Central memory CD8-positive, alpha-beta T cell (primary cell): ENCODE measurements around the gene TATDN3.
A peak's percentile ranks its signal among the peaks of the same experiment; 100 is the strongest.
"Not testable (repeated sequence)": the region's sequence is repeated elsewhere in the genome, so short reads cannot be mapped to it uniquely, and the experiment has no call there.

Experiments
- ATAC-seq: fragments of 150-1000 bp; cut with Tn5 transposase; replicated peaks from 2 replicates; pipeline ENCODE4 v1.10.0; 2022; ENCODE audit warnings: mild to moderate bottlenecking, moderate FRiP score, moderate number of reproducible peaks; ENCODE audit not compliant: poor library complexity, severe bottlenecking; ENCODE audit errors: extremely low read depth
- DNase-seq, 2 donors: peaks; one replicate each; pipeline ENCODE4 v3.0.0; 2021; ENCODE audit warnings: low spot score in 2 of 2
- H3K27ac Mint-ChIP-seq: one replicate; pipeline ENCODE4 v1.8.0; 2022; ENCODE audit warnings: low read depth, mild to moderate bottlenecking, moderate library complexity, mixed read lengths
- H3K27me3 Mint-ChIP-seq: one replicate; pipeline ENCODE4 v1.8.0; 2022; ENCODE audit warnings: mixed read lengths
- H3K36me3 Mint-ChIP-seq: one replicate; pipeline ENCODE4 v1.8.0; 2022; ENCODE audit warnings: mild to moderate bottlenecking, moderate library complexity, mixed read lengths; ENCODE audit not compliant: insufficient read depth
- H3K4me1 Mint-ChIP-seq: one replicate; pipeline ENCODE4 v1.8.0; 2022; ENCODE audit warnings: mixed read lengths
- H3K4me3 Mint-ChIP-seq: one replicate; pipeline ENCODE4 v1.8.0; 2022; ENCODE audit warnings: mild to moderate bottlenecking, moderate library complexity, mixed read lengths
- H3K9me3 Mint-ChIP-seq: one replicate; pipeline ENCODE4 v1.8.0; 2022; ENCODE audit warnings: mixed read lengths

TATDN3 gene

GRCh38 chr1:212760126-212760823, 31.4 kb upstream of the TATDN3 start:
- DNase-seq (no peak), ATAC-seq (peak; percentile 46)
- no peak overlapping the region for H3K27ac Mint-ChIP-seq
- no peaks in the 10 kb centered on the region for H3K27me3 Mint-ChIP-seq
- H3K4me1 Mint-ChIP-seq, result peaks cover 33% of the 10 kb centered on the region
- peaks cover 13% of the 10 kb centered on the region for H3K36me3 Mint-ChIP-seq
- no peak overlapping the region for H3K4me3 Mint-ChIP-seq
- H3K9me3 Mint-ChIP-seq, result no peaks in the 10 kb centered on the region

GRCh38 chr1:212762234-212762633, 29.5 kb upstream of the TATDN3 start:
- Mint-ChIP-seq H3K36me3 (peaks cover 13% of the 10 kb centered on the region), H3K27ac (no peak overlapping the region), H3K27me3 (no peaks in the 10 kb centered on the region), H3K9me3 (peaks cover 5% of the 10 kb centered on the region), H3K4me1 (peaks cover 46% of the 10 kb centered on the region), H3K4me3 (no peak overlapping the region)
- ATAC-seq (no peak), DNase-seq (no peak)

- H3K4me3 Mint-ChIP-seq, result no peak overlapping the region
- ATAC-seq, result no peak
- no peaks in the 10 kb centered on the region for H3K27me3 Mint-ChIP-seq
- H3K36me3 Mint-ChIP-seq, result peaks cover 14% of the 10 kb centered on the region
- peaks cover 7% of the 10 kb centered on the region for H3K9me3 Mint-ChIP-seq
- peaks cover 50% of the 10 kb centered on the region for H3K4me1 Mint-ChIP-seq
- no peak for DNase-seq
- no peak overlapping the region for H3K27ac Mint-ChIP-seq
These were observed 28.9 kb upstream of the TATDN3 start for GRCh38 chr1:212762839-212763238.

- H3K27me3 Mint-ChIP-seq, H3K27ac Mint-ChIP-seq, DNase-seq, H3K4me3 Mint-ChIP-seq, ATAC-seq: not testable (repeated sequence)
- peaks cover 23% of the 10 kb centered on the region for H3K9me3 Mint-ChIP-seq
- peaks cover 14% of the 10 kb centered on the region for H3K36me3 Mint-ChIP-seq
- H3K4me1 Mint-ChIP-seq, result peaks cover 61% of the 10 kb centered on the region
These were observed 26.9 kb upstream of the TATDN3 start for GRCh38 chr1:212764718-212765281.

- peaks cover 57% of the 10 kb centered on the region for H3K4me1 Mint-ChIP-seq
- peaks cover 14% of the 10 kb centered on the region for H3K36me3 Mint-ChIP-seq
- DNase-seq, H3K27me3 Mint-ChIP-seq, H3K4me3 Mint-ChIP-seq, ATAC-seq: not testable (repeated sequence)
- H3K27ac Mint-ChIP-seq, result peak overlapping the region; percentile 62
- peaks cover 28% of the 10 kb centered on the region for H3K9me3 Mint-ChIP-seq
These were observed 24.9 kb upstream of the TATDN3 start for GRCh38 chr1:212766825-212767224.

- ATAC-seq, result no peak
- peaks cover 28% of the 10 kb centered on the region for H3K9me3 Mint-ChIP-seq
- H3K4me1 Mint-ChIP-seq, result peaks cover 58% of the 10 kb centered on the region
- H3K4me3 Mint-ChIP-seq, result no peak overlapping the region
- peak overlapping the region; percentile 67 for H3K27ac Mint-ChIP-seq
- peaks cover 7% of the 10 kb centered on the region for H3K36me3 Mint-ChIP-seq
- no peaks in the 10 kb centered on the region for H3K27me3 Mint-ChIP-seq
- DNase-seq, result no peak
These were observed 22.1 kb upstream of the TATDN3 start for GRCh38 chr1:212769459-212770167.

GRCh38 chr1:212771341-212771740, 20.4 kb upstream of the TATDN3 start:
- Mint-ChIP-seq H3K27me3 (no peaks in the 10 kb centered on the region), H3K36me3 (peaks cover 9% of the 10 kb centered on the region), H3K4me1 (peaks cover 58% of the 10 kb centered on the region), H3K4me3 (no peak overlapping the region), H3K27ac (no peak overlapping the region), H3K9me3 (peaks cover 28% of the 10 kb centered on the region)
- ATAC-seq (no peak), DNase-seq (no peak)

- peaks cover 46% of the 10 kb centered on the region for H3K4me1 Mint-ChIP-seq
These were observed 18.7 kb upstream of the TATDN3 start for GRCh38 chr1:212773011-212773410.

GRCh38 chr1:212774584-212774983, 17.1 kb upstream of the TATDN3 start:
- DNase-seq (no peak), ATAC-seq (no peak)

More at GRCh38 chr1:212773011-212773410, 18.7 kb upstream of the TATDN3 start:
- peaks cover 10% of the 10 kb centered on the region for H3K36me3 Mint-ChIP-seq
- H3K27me3 Mint-ChIP-seq, result no peaks in the 10 kb centered on the region
- H3K9me3 Mint-ChIP-seq, result peaks cover 21% of the 10 kb centered on the region
- no peak overlapping the region for H3K4me3 Mint-ChIP-seq
- DNase-seq (no peak), ATAC-seq (no peak)
- no peak overlapping the region for H3K27ac Mint-ChIP-seq

GRCh38 chr1:212775241-212775640, 16.5 kb upstream of the TATDN3 start:
- no peak for ATAC-seq
- no peaks in the 10 kb centered on the region for H3K27me3 Mint-ChIP-seq
- peaks cover 11% of the 10 kb centered on the region for H3K36me3 Mint-ChIP-seq
- no peak for DNase-seq
- no peak overlapping the region for H3K27ac Mint-ChIP-seq
- H3K4me3 Mint-ChIP-seq, result no peak overlapping the region
- H3K9me3 Mint-ChIP-seq, result peaks cover under 1% of the 10 kb centered on the region
- H3K4me1 Mint-ChIP-seq, result peaks cover 26% of the 10 kb centered on the region

More at GRCh38 chr1:212774584-212774983, 17.1 kb upstream of the TATDN3 start:
- peaks cover 8% of the 10 kb centered on the region for H3K9me3 Mint-ChIP-seq
- peak overlapping the region; percentile 26 for H3K27ac Mint-ChIP-seq
- no peak overlapping the region for H3K4me3 Mint-ChIP-seq
- peaks cover 11% of the 10 kb centered on the region for H3K36me3 Mint-ChIP-seq
- peaks cover 32% of the 10 kb centered on the region for H3K4me1 Mint-ChIP-seq
- no peaks in the 10 kb centered on the region for H3K27me3 Mint-ChIP-seq

- peaks cover 10% of the 10 kb centered on the region for H3K36me3 Mint-ChIP-seq
- no peaks in the 10 kb centered on the region for H3K9me3 Mint-ChIP-seq
- H3K27me3 Mint-ChIP-seq, result no peaks in the 10 kb centered on the region
- H3K4me1 Mint-ChIP-seq, result peaks cover 25% of the 10 kb centered on the region
- no peak overlapping the region for H3K4me3 Mint-ChIP-seq
- ATAC-seq, result no peak
- DNase-seq, result no peak
- no peak overlapping the region for H3K27ac Mint-ChIP-seq
These were observed 14.5 kb upstream of the TATDN3 start for GRCh38 chr1:212777151-212777550.

- not testable (repeated sequence) for H3K27ac Mint-ChIP-seq, H3K27me3 Mint-ChIP-seq, ATAC-seq, H3K4me3 Mint-ChIP-seq, H3K9me3 Mint-ChIP-seq, DNase-seq
- H3K36me3 Mint-ChIP-seq, result peaks cover 24% of the 10 kb centered on the region
- H3K4me1 Mint-ChIP-seq, result peaks cover 14% of the 10 kb centered on the region
These were observed 12.6 kb upstream of the TATDN3 start for GRCh38 chr1:212779086-212779485.

- H3K4me1 Mint-ChIP-seq, result peaks cover 6% of the 10 kb centered on the region
- ATAC-seq (no peak), DNase-seq (no peak)
- H3K36me3 Mint-ChIP-seq, result peaks cover 27% of the 10 kb centered on the region
- H3K9me3 Mint-ChIP-seq, result no peaks in the 10 kb centered on the region
- H3K27me3 Mint-ChIP-seq, result no peaks in the 10 kb centered on the region
- no peak overlapping the region for H3K4me3 Mint-ChIP-seq
- H3K27ac Mint-ChIP-seq, result no peak overlapping the region
These were observed 10.9 kb upstream of the TATDN3 start for GRCh38 chr1:212780759-212781158.
